ENCODE data around the gene EGFR.
A peak's percentile ranks its signal among the peaks of the same experiment; 100 is the strongest.

The EGFR gene

DNA sequence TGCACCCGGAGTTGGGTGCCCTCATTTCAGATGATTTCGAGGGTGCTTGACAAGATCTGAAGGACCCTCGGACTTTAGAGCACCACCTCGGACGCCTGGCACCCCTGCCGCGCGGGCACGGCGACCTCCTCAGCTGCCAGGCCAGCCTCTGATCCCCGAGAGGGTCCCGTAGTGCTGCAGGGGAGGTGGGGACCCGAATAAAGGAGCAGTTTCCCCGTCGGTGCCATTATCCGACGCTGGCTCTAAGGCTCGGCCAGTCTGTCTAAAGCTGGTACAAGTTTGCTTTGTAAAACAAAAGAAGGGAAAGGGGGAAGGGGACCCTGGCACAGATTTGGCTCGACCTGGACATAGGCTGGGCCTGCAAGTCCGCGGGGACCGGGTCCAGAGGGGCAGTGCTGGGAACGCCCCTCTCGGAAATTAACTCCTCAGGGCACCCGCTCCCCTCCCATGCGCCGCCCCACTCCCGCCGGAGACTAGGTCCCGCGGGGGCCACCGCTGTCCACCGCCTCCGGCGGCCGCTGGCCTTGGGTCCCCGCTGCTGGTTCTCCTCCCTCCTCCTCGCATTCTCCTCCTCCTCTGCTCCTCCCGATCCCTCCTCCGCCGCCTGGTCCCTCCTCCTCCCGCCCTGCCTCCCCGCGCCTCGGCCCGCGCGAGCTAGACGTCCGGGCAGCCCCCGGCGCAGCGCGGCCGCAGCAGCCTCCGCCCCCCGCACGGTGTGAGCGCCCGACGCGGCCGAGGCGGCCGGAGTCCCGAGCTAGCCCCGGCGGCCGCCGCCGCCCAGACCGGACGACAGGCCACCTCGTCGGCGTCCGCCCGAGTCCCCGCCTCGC is at the start of gene EGFR:
TSS of gene EGFR (plus strand) at position 657 of the 830 bp plus-strand sequence. CDS start 261 bp downstream, outside the sequence.
- no peak for DNase-seq (ENCODE audit: low read depth)

DNA sequence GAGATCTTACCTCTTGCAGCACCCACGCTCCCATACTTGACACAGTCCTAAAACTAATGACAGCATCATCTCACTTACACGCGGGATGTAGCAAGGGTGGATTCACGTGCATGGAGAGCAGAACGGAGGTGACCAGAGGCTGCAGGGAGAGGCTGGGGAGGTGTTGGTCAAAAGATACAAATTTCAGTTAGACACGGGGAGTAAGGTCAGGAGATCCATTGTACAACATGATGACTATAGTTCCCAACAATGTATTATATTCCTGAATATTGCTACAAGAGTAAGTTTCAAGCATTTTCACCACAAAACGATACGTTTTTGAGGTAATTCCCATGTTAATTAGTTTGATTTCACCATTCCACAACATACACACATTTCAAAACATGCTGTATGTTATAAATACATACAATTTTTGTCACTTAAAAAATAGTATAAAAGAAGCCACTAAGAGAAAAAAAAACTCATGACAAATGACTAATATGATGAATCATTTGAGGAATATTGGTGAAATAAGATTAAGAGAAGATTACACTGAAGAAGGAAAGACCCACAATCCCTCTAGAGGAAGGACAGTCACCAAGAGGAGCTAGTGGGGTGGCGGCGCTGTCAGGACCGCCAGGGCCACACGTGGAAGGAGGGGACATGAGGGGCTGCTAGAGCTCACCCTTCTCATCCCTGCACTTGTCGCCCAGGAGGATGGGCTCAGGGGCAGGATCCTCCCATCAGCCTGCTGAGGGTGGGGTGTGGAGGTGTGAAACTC is 49.4 kb upstream of the EGFR start:
- no peak for DNase-seq (ENCODE audit: low read depth)

DNA sequence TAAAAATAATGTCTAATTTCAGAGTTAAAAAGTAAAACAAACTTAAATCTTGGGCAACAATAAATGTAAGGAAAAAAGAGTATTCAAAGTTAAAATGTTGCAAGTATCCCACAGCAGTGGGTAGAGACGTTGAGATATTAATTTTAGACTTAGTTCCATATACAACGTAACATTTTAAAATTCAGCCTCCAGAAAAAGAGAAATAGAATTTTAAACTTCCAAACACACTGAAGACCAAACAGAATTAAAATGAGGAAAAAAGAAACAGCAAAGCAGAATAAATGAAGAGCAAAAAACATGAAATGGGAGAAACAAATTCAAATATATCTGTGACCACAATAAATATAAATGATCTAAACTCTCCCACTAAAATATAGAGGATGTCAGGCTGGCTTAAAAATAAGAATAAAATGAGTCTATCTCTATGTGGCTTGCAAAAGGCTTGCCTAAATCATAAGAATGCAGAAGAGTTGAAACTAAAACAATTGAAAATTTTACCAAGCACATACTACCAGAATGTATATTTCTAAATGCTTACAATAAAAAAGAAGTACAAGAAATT is 46.0 kb upstream of the EGFR start:
- no peak for DNase-seq (ENCODE audit: low read depth)

DNA sequence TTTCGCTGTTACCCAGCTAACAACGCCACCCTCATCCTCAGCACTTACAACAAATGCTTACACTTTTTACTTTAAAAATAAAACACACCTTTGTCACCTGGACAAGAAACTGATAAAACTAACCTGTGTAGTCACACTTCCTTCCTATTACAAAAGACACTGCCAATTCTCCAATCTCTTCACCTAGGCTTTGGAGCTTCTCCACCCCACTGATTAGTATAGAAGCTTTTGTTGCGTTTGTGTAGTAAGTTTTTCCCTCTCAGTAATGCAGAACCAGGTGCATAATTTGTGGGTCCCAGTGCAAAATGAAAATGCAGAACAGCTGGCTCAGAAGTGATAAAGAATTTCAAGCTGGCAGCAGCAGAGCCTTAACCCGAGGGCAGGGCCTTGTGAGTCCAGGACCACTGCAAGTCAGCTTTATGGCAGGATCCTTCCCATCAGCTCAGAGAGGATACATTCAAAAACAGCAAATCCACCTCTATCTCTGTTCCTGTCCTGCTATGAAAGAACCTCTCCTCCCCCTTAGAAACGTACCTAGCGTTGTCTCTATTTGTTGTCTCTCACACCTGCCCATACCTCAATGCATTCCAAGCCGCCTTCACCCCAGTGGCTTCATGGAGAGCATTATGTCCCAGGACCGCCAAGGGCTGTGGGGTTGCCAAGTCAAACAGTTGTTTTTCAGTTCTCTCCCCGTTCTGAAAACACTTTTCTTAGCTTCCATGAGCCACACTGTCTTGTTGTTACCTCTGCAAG is 40.3 kb upstream of the EGFR start:
- DNase-seq (ENCODE audit: low read depth): no peak

DNA sequence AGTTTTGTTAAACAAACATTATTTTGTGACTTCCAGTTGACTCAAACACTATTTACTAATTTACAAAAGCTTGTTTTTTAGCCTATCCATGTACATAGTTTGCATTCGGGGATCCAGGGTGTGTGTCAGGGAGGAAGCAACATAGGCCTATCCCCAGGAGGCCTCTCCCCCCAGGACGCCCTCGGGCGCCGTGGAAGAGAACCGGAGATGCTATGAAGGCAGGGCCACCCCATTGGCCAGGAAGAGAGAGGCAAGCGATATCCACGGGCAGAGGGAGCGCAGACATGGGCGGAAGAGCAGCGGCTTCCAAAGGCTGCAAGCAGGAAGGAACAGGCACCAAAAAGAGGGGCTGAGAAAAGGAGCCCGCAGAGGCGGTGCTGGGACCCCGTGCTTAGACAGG is 38.3 kb upstream of the EGFR start:
- DNase-seq (ENCODE audit: low read depth): no peak

DNA sequence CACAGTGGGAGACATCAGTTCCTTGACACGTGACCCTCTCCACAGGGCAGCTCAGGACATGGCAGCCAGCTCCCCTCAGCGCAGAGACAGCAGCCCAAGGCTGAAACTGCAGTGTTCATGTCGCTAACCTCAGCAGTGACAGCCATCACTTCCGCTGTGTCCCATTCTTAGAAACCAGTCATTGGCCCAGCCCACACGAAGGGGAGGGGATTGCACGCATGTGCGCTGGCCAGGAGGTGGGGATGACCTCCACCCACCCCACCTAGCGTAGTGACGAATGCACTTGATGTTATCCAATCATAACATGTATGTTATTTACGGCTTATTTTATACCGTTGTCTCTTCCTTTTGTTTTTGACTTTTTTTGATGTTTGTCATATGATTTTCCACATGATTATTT is 36.9 kb upstream of the EGFR start:
- DNase-seq (ENCODE audit: low read depth): no peak

DNA sequence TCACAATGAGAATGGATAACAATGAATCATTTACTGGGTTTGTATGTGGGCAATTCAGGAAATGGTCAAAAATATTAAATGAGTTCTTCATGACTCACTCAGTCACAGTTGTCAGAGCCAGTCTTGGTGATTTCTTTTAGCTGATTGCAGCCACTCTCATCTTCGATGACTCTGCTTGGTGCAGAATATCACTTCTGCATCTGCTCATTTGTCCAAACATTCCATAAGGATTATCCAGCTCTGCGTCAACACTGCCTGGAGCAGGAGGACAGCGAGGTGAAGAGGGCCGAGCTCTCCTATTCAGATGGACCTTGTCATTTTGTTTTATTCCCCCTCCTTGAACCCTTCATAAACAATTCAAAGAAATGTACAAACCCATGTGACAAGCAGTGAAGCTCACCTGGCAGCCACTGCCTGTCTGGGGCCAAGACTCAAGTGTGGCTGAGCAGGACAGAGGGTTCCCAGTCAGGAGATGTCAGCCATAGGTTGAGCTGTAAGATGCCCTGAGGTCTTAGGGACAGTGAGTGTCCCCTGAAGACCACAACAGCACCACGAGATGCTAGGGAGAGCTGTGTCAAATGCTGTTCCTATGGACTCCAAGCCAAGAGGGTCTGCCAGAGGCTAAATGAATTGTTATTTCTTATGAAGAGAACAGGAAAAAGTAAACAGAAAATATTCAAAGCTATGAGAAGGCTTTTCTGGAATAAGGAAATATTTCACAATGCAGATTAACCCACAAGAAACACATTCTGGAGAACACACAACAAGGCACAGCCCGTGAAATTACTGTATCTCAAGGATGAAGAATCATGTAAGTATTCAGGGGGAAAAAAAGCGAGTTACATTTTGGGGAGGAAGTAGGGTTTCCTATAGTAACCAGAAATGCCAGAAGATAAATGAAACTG is 33.1 kb upstream of the EGFR start:
- peak; percentile 71 for DNase-seq (ENCODE audit: low read depth)

DNA sequence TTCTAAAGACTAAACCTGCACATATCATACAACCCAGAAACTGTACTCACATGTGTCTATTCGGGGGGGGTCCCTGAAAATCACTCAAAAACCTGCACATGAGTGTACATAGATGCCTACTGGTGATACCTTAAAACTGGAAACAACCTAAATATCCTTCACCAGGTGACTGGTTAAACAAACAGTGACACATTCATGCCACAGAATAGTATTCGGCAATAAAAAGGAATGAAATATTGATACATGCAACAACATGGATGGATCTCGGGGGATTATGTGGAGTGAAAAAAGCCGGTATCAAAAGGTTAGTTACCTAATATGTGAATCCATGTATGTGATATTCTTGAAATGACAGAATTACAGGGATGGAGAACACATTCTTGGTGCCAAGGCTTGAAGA is 32.1 kb upstream of the EGFR start:
- no peak for DNase-seq (ENCODE audit: low read depth)

DNA sequence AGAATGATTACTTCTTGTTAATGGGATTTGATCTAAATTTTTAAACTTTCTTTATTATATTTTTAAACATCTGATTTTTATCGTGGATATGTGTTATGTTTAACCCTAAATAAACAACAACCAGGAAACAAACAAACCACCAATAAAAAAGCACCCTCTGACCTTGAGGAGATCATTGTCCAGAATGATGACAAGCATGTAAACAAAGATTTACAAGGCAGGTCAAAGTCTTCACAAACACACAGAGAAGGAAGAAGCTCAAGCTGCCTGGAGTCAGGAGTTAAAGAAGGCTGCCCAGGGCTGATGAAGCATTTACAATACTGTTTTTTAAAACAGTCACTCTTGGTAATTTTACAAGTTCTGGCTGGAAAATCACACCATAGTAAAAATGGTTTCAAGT is 31.0 kb upstream of the EGFR start:
- no peak for DNase-seq (ENCODE audit: low read depth)

DNA sequence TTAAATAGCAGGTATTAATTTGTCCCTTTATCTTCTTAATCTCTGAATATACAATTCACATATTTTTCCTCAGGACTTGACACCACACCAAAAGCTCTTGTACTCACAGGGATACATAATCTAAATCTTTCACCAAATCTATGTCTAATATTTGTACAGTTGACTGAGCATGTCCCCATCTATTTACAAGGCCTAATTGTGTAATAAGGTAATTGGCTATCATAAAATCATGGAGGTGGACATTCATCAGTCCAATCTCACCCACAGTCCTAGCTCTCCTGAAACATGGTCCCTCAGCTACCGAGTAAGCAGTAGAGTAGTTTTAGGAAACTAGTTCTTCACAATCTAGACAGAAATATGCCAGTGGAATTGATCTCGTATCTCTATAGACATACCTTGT is 30.3 kb upstream of the EGFR start:
- no peak for DNase-seq (ENCODE audit: low read depth)

DNA sequence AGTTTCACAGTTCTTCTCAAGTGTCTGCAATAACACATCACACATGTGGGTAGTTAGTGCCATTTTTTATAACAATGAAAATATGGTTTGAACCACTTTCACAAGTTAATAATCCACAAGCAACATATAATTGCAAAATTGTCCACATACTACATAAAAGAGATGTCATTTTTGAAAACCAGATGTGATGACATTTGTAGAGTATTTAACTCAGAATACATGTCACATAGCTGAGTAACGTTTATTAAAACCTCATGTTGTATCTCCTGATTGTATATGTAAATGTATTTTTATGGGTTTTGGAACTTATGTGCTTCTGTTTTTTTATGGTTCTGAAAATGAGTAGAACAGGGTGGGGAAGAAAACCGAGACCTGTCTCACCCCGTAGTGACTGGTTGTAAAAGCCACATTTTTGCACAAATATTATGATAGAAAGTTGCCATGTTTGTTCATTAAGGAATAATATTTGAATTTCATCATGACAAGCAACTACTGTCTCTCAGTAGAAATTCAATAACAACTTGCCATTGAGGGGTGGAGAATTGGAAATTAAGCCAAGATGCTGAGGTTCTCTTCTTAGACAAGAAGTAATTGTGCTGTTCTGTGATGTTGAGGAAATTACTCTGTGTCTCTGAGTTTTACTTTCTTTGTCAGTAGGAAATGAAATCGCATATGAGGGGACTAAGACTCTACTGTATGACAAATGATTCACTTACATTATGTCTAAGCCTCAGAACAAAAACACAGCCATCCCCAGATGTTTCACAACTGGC is 29.2 kb upstream of the EGFR start:
- no peak for DNase-seq (ENCODE audit: low read depth)

DNA sequence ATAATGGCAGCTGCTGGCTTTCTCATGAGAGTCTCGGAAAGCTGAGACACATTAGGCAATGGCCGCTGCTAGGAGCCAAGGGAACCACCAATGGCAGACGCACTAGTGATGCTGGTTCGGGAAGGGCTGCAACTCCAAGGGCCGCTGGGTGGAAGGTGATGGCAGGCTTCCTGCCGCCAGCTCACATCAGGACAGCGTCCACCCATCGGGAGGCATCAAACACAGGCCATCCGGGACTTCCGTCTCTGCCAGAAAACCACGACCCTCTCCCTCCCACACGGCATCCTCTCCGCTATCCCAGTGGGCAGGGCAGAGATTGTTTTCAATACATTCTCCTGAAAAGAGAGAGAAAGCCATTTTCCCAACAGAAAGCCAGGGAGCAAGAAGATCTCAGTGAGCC is 27.5 kb upstream of the EGFR start:
- no peak for DNase-seq (ENCODE audit: low read depth)

DNA sequence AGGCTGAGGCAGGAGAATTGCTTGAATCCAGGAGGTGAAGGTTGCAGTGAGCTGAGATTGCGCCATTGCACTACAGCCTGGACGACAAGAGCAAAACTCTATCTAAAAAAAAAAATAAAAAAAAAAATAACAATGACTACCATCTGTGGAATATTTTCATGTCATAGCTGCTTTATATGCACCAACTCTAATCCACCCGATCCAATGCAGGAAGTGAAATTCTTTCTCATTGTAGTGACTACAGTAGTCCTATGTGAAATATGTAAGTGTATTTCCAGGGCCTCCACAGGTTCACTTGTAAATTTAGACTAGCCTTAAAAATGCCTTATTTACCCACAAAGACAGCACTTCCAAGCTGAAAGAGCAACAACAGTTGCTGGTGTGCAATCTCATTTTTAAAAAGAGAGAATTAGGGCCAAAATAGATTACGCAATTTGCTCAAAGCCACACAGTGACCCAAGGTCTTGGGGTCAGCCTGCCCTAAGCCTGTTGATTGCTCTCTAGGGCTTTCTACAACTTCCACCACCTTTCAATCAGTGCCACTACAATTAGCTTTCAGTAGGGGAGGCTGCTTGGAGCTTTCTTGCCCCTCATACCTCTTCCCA is 25.8 kb upstream of the EGFR start:
- DNase-seq (ENCODE audit: low read depth): no peak

DNA sequence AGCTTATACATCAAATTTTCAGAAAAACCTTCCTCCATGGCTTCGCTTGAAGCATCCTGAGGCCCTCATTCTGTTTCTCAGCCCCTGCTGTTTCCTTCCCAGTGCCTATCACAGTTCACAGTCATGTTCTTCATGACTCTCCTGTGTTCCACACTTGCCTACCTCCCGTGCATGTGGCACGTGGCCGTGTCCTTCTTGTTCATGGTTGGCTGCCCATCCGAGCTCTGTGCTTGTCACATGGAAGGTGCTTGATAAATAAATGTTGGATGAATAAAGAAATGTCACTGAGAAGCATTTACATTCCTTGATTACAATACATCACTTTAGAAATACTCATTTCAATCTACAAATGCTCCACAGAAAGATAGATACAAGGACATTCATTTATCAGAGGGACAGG is 23.7 kb upstream of the EGFR start:
- no peak for DNase-seq (ENCODE audit: low read depth)

DNA sequence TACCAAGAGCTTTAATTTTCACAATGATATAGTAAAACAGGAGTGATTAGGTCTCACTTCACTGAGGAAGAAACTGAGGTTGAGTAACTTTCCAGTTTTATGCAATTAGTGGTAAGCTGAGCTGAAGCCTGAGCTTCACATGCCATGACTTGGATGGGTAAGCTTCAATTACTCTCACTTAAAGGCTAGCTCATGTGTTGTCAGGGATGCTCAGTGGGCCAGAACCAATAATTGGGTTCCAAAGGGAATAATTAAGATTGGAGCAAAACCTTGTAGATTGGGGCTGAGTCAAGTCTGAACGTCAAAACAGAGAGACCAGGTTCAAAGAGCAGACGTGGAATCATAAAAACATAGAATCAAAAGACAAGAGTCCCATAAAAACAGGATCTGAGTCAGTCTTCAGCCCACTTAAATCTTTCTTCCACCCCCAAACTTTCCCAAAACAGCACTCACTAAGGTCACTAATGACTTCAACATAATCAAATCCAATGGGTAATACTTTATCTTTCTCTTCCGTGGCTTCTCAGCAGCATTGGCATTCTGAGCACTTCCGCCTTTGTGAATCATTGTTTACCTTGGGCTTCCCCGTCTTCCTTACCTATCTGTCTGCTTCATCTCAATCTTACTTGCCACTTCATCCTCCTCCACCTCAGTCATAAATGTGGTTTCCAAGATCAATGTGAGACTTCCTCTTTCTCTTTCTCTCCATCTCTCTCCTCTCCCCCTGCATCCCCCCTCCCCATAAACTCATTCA is 23.0 kb upstream of the EGFR start:
- no peak for DNase-seq (ENCODE audit: low read depth)

DNA sequence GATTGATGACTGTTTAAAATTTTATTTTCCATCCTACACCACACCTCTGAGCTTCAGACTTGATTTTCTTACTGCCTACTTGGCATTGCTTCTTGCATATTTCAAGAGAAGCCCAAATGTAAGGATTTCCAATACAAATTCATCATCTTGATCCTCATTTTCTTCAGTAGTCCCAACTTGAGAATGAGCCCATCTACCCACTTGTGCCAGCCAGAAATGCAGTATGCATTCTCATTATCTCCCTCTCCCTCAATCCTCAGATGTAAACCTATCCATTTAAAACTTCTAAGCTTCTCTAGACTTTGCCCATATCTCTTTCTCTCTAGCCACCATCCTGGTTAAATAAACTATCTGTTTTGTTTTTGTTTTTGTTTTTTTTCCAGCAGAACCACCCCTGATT is 22.4 kb upstream of the EGFR start:
- no peak for DNase-seq (ENCODE audit: low read depth)

DNA sequence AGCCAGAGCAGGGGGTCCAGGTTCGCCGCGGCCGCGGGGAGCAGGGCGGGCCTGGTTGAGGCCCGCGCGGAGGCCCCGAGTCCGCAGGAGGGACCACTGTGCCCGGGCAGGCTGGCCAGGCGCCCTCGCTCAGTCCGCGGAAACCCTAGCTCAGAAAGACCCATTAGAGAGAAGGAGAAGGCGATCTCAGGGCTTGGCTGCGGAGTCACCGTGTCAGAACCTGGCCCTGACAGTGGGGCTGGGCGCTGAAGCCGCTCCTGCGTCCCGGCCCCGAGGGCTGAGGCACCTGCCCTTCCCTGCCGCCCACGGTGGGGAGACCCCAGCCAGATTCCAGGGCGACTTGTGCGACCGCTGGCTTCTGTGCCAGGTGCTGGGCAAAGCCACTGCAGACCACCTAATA is 14.2 kb upstream of the EGFR start:
- no peak for DNase-seq (ENCODE audit: low read depth)

DNA sequence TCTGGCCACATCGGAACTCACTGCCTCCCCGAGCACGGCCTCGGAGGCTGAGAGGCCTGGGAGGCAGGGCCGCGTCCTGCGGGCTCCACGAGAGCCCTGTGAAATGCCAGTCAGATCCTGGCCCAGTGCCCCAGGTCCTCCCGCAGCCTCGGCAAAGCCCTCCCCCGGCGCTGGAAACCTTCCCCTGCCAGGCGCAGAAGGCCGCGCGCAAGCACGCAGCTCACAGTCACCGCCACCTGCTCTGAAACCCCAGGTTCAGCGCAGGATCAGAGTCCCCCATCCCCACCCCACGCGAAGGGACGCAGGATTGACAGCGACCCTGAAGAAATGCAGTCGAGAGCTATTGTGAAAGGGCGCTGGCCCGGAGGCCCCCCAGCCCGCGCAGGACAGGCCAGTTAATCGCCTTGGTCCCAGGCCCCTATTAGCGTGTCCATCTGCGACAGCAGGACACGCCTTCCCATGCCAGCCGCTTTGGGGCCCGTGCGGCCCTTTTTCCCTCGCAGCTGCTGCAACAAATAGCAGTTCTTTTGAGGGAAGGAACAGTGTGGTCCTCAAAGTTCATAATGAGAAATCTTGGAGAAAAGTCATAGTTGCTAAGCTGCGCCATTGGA is 13.5 kb upstream of the EGFR start:
- DNase-seq (ENCODE audit: low read depth): no peak

DNA sequence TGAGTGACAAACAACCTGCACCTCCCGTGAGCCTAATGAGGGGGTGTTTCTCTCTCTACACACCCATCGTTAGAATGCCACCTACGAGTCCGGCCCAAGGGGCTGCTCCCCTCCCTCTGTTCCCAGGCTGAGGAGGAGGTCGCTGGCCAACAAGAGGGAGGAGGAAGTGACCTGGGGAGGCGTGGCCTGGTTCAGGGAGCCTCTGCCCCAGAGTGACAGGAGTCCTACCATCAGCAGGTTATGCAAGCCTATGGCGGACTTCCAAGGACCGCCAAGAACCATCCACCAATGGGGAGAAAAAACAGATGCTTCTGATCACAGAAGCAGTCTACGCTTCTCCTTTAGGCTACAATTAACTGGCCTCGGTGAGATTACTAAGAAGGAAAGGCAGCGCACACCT is 12.3 kb upstream of the EGFR start:
- DNase-seq (ENCODE audit: low read depth): no peak

Data from GM04504 (cell line).